Transverse colon (tissue), 4 donors: ENCODE measurements around the gene VPS18. TPM values are rescaled to one million over a fixed set of nuclear protein-coding genes. Genes with fewer than 3 reads are reported as not detected.

Experiments used
- DNase-seq: peaks from one replicate; pipeline ENCODE4 v3.0.0-alpha.2; 2019
- H3K27ac ChIP-seq, 4 donors: fragments of 200-600 bp; sonication (generic); 2 replicates each; pipeline ENCODE4 v1.5.1; 2016 to 2018; ENCODE audit warnings: inconsistent platforms in 4 of 4
- H3K27me3 ChIP-seq: fragments of 200-600 bp; sonication (generic); 2 replicates; pipeline ENCODE4 v1.5.1; 2017; ENCODE audit warnings: inconsistent platforms
- H3K36me3 ChIP-seq, 4 donors: fragments of 200-600 bp; sonication (generic); 2 replicates each; pipeline ENCODE4 v1.5.1; 2017 to 2019; ENCODE audit warnings: inconsistent platforms in 4 of 4
- H3K4me1 ChIP-seq, 4 donors: fragments of 200-600 bp; sonication (generic); 2 replicates each; pipeline ENCODE4 v1.5.1; 2017 to 2020; ENCODE audit warnings: inconsistent platforms in 4 of 4
- H3K4me3 ChIP-seq, 4 donors: fragments of 200-600 bp; sonication (generic); 1 replicate in 1 of 4; 2 replicates in 3 of 4; pipeline versions ENCODE4 v1.5.1 to v1.6.1; 2017 to 2019; ENCODE audit warnings: inconsistent platforms in 4 of 4
- H3K9me3 ChIP-seq, 2 donors: fragments of 200-600 bp; sonication (generic); 2 replicates each; pipeline ENCODE4 v1.5.1; 2017 to 2019; ENCODE audit warnings: inconsistent platforms in 2 of 2
- CTCF ChIP-seq, 5 experiments: fragments of 200-600 bp in 3 of 5; fragments of 450-650 bp in 2 of 5; sonication (generic) in 3 of 5; IDR thresholded peaks; 1 replicate in 2 of 5; 2 replicates in 3 of 5; pipeline ENCODE4 v1.5.1; 2016 to 2017; ENCODE audit warnings: antibody characterized with exemption in 5 of 5, inconsistent platforms in 3 of 5, mild to moderate bottlenecking in 2 of 5, moderate library complexity in 1 of 5
- EP300 ChIP-seq: sonication (generic); formaldehyde crosslinking; IDR thresholded peaks from one replicate; pipeline ENCODE4 v1.6.1; 2017; ENCODE audit warnings: antibody characterized with exemption, low read depth
- POLR2A ChIP-seq: fragments of 450-650 bp; IDR thresholded peaks from one replicate; pipeline ENCODE4 v1.6.1; 2016; ENCODE audit warnings: antibody characterized with exemption, mild to moderate bottlenecking, moderate library complexity
- POLR2AphosphoS5 ChIP-seq, 3 donors: sonication (generic); formaldehyde crosslinking; IDR thresholded peaks; one replicate each; pipeline ENCODE4 v1.6.1; 2016; ENCODE audit warnings: antibody characterized with exemption in 3 of 3
- WGBS, 2 donors: methylation state at CpG; one replicate each; pipeline ENCODE4 v1.1.5; 2018; ENCODE audit warnings: low coverage in 1 of 2; 5-methylcytosine and 5-hydroxymethylcytosine counted together
- in situ Hi-C, 4 donors: fragments of 200-750 bp; cut with MboI; loops; one replicate each; pipeline versions ENCODE4 v1.15.0 to v1.15.1; 2017; ENCODE audit warnings: low sequenced_read_pairs in 3 of 4, low pct_ligation_motif_present in 1 of 4, low pct_unique_long_range_greater_than_20kb in 1 of 4
- intact Hi-C: fragments of 100-400 bp; cut with DNase I; formaldehyde crosslinking; loops from one replicate; pipeline ENCODE4 v1.15.1; 2023; ENCODE audit warnings: low total_unique reads
- total RNA-seq, 4 donors: library from RNA; depleted of rRNA; stranded (reverse); fragments of >200 nt; gene quantifications; one replicate each; pipeline ENCODE4 v1.1.0, GENCODE V29; 2016

The VPS18 gene
- total RNA-seq, 4 donors from 2014 or later = 18.3 to 58.7 (median 21.0) TPM

- 83% methylated on average over 6 of the region's 6 CpGs; no CpG with 5 or more reads in 1 of the 2 donors for WGBS, 2 donors
- peak overlapping the region in 3 of 4 donors; percentile 82 to 87 (median 85) for H3K27ac ChIP-seq
- no peak for DNase-seq
- H3K27me3 ChIP-seq = peaks cover 24% of the 10 kb centered on the region
- H3K36me3 ChIP-seq = no peaks in the 10 kb centered on the region
- no peak overlapping the region for H3K4me3 ChIP-seq
- no peaks in the 10 kb centered on the region for H3K9me3 ChIP-seq
- intact Hi-C loops = no loop called here
- TF ChIP-seq CTCF (IDR thresholded peaks at IDR 0.05) (no peak), POLR2A (no peak), EP300 (no peak), POLR2AphosphoS5 (IDR thresholded peaks at IDR 0.05) (no peak)
- H3K4me1 ChIP-seq = peaks cover 17 to 46% (median 35%) of the 10 kb centered on the region in 4 donors
- in situ Hi-C loops = no loop called here
Observed at GRCh38 chr15:40934457-40934856, 40.2 kb downstream of the VPS18 start.

DNA sequence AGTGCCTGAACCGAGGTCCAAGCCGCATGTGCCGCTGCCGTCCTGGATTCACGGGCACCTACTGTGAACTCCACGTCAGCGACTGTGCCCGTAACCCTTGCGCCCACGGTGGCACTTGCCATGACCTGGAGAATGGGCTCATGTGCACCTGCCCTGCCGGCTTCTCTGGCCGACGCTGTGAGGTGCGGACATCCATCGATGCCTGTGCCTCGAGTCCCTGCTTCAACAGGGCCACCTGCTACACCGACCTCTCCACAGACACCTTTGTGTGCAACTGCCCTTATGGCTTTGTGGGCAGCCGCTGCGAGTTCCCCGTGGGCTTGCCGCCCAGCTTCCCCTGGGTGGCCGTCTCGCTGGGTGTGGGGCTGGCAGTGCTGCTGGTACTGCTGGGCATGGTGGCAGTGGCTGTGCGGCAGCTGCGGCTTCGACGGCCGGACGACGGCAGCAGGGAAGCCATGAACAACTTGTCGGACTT lies 42.0 kb downstream of the VPS18 start:
- Histone ChIP-seq H3K4me3 (no peak overlapping the region), H3K27ac (no peak overlapping the region), H3K9me3 (no peaks in the 10 kb centered on the region), H3K4me1 (peaks cover 10 to 43% (median 25%) of the 10 kb centered on the region in 4 donors), H3K27me3 (peaks cover 6% of the 10 kb centered on the region), H3K36me3 (no peaks in the 10 kb centered on the region)
- DNase-seq = no peak
- in situ Hi-C loops = no loop called here
- 94% methylated on average over 31 of the region's 31 CpGs; no CpG with 5 or more reads in 1 of the 2 donors for WGBS, 2 donors
- no peak for TF ChIP-seq POLR2A
- intact Hi-C loops = no loop called here

- H3K4me1 ChIP-seq = peaks cover 7 to 39% (median 23%) of the 10 kb centered on the region in 4 donors
- H3K27ac ChIP-seq = peak overlapping the region in 1 of 4 donors; percentile 31
- no peaks in the 10 kb centered on the region for H3K27me3 ChIP-seq
- DNase-seq = no peak
- WGBS, 2 donors = 74 to 85% methylated on average over 3 to 15 of the region's 15 CpGs
- intact Hi-C loops = no loop called here
- no peaks in the 10 kb centered on the region for H3K36me3 ChIP-seq
- no peak overlapping the region for H3K4me3 ChIP-seq
- TF ChIP-seq CTCF (IDR thresholded peaks at IDR 0.05) = no peak
- no peak for TF ChIP-seq EP300
- TF ChIP-seq POLR2A = no peak
- TF ChIP-seq POLR2AphosphoS5 (IDR thresholded peaks at IDR 0.05) = no peak
- H3K9me3 ChIP-seq = no peaks in the 10 kb centered on the region
- in situ Hi-C loops = no loop called here
Observed at GRCh38 chr15:40936709-40937666, 42.7 kb downstream of the VPS18 start.

GRCh38 chr15:40937762-40938535 lies 43.7 kb downstream of the VPS18 start:
- in situ Hi-C loops (no loop called here), intact Hi-C loops (no loop called here)
- WGBS, 2 donors = 67% methylated on average over 19 of the region's 19 CpGs; no CpG with 5 or more reads in 1 of the 2 donors
- H3K4me1 ChIP-seq = peaks cover 16 to 44% (median 32%) of the 10 kb centered on the region in 4 donors
- peak overlapping the region in 1 of 4 donors; percentile 31 for H3K27ac ChIP-seq
- no peak overlapping the region for H3K4me3 ChIP-seq
- TF ChIP-seq CTCF (IDR thresholded peaks at IDR 0.05) (peak in 4 of 5 experiments; percentile 25 to 66 (median 44)), POLR2AphosphoS5 (IDR thresholded peaks at IDR 0.05) (no peak), POLR2A (no peak)
- no peaks in the 10 kb centered on the region for H3K36me3 ChIP-seq
- H3K27me3 ChIP-seq = no peaks in the 10 kb centered on the region
- peak; percentile 39 for DNase-seq
- no peaks in the 10 kb centered on the region for H3K9me3 ChIP-seq
